ENCODE measurements around the gene WDR26. TPM values are rescaled to one million over a fixed set of nuclear protein-coding genes. Genes with fewer than 3 reads are reported as not detected.

Gene WDR26
- total and polyA plus RNA-seq, 8 donors: 17.6 to 40.9 (median 22.1) TPM

DNA sequence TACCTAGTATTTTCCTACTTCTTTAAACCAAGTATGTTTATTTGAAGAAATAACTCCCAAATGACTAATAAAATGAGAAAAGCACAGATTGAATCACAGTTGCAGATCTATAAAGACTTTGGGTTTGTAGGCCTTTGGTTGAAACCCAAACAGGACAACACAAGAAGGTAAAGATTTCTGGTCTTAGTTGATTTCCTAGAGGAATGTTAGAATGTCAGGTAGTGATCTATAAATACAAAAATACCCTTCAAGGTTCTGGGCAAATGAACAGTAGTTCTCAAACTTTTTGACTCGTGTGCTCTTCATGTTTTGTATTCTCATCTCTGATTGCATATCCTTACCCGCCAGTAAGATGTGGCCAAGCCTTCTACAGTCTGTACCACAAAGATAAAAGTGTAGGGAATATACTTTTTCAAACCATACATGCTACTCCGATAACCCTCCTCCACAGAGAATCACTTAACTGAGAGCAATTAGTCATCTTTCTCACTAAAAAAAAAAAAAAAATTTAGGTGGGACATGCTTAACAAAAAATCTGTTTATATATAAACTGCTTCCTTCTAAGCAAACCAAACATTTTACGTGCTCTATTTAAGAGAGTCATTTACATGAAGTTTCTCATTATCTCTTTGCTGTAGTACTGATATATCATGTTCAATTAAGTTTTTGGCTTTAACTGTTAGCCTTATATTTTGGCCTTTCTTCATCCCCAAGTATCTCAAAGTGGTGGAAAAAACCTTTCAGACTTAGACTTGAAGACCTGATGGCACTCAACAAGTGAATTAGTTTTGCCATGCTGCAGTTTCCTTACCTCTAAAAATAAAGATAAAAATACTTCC is 42.0 kb downstream of the WDR26 start:
- Histone ChIP-seq H3K27me3 (no peaks in the 10 kb centered on the region), H3K27ac (no peak overlapping the region), H3K9me3 (no peaks in the 10 kb centered on the region), H3K36me3 (peaks cover 0 to 70% (median 8%) of the 10 kb centered on the region in 3 donors), H3K4me3 (no peak overlapping the region), H3K4me1 (peaks cover 0 to 5% (median 0%) of the 10 kb centered on the region in 3 donors)
- ATAC-seq (no peak), DNase-seq (no peak), FAIRE-seq (no peak)
- TF ChIP-seq, protein P1, sequence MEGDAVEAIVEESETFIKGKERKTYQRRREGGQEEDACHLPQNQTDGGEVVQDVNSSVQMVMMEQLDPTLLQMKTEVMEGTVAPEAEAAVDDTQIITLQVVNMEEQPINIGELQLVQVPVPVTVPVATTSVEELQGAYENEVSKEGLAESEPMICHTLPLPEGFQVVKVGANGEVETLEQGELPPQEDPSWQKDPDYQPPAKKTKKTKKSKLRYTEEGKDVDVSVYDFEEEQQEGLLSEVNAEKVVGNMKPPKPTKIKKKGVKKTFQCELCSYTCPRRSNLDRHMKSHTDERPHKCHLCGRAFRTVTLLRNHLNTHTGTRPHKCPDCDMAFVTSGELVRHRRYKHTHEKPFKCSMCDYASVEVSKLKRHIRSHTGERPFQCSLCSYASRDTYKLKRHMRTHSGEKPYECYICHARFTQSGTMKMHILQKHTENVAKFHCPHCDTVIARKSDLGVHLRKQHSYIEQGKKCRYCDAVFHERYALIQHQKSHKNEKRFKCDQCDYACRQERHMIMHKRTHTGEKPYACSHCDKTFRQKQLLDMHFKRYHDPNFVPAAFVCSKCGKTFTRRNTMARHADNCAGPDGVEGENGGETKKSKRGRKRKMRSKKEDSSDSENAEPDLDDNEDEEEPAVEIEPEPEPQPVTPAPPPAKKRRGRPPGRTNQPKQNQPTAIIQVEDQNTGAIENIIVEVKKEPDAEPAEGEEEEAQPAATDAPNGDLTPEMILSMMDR (IDR thresholded peaks at IDR 0.05): no peak
- 91 to 94% methylated on average over 4 of the region's 4 CpGs for WGBS, 2 donors
- intact Hi-C loops (cut with DNase I): no loop called here

- no peaks in the 10 kb centered on the region for H3K27me3 ChIP-seq
- no peak for ATAC-seq
- peaks cover 0 to 53% (median 8%) of the 10 kb centered on the region in 3 donors for H3K36me3 ChIP-seq
- no peak for FAIRE-seq
- H3K9me3 ChIP-seq: no peaks in the 10 kb centered on the region
- intact Hi-C loops (cut with DNase I): no loop called here
- WGBS, 2 donors: 90 to 96% methylated on average over 5 of the region's 5 CpGs
- DNase-seq: no peak
- H3K4me3 ChIP-seq: no peak overlapping the region
- H3K27ac ChIP-seq: no peak overlapping the region
- TF ChIP-seq, protein P1 (IDR thresholded peaks at IDR 0.05): no peak
- peaks cover 0 to 1% (median 0%) of the 10 kb centered on the region in 3 donors for H3K4me1 ChIP-seq
Observed at GRCh38 chr1:224390517-224390916, 44.1 kb downstream of the WDR26 start.

- Histone ChIP-seq H3K27me3 (no peaks in the 10 kb centered on the region), H3K27ac (no peak overlapping the region), H3K9me3 (no peaks in the 10 kb centered on the region), H3K4me3 (no peak overlapping the region), H3K4me1 (no peaks in the 10 kb centered on the region), H3K36me3 (peaks cover 0 to 36% (median 8%) of the 10 kb centered on the region in 3 donors)
- 91 to 100% methylated on average over 2 of the region's 2 CpGs for WGBS, 2 donors
- no peak for FAIRE-seq
- ATAC-seq: no peak
- no peak for DNase-seq
- TF ChIP-seq, protein P1 (IDR thresholded peaks at IDR 0.05): no peak
- intact Hi-C loops (cut with DNase I): no loop called here
Observed at GRCh38 chr1:224387943-224388342, 46.7 kb downstream of the WDR26 start.

- intact Hi-C loops (cut with DNase I): no loop called here
- Histone ChIP-seq H3K27ac (no peak overlapping the region), H3K9me3 (no peaks in the 10 kb centered on the region), H3K4me1 (no peaks in the 10 kb centered on the region), H3K27me3 (no peaks in the 10 kb centered on the region), H3K36me3 (peaks cover 0 to 31% (median 8%) of the 10 kb centered on the region in 3 donors), H3K4me3 (no peak overlapping the region)
- DNase-seq (no peak), ATAC-seq (no peak), FAIRE-seq (no peak)
- TF ChIP-seq, protein P1 (IDR thresholded peaks at IDR 0.05): no peak
- WGBS, 2 donors: 70 to 76% methylated on average over 6 of the region's 6 CpGs
Observed at GRCh38 chr1:224387302-224387912, 47.2 kb downstream of the WDR26 start.

DNA sequence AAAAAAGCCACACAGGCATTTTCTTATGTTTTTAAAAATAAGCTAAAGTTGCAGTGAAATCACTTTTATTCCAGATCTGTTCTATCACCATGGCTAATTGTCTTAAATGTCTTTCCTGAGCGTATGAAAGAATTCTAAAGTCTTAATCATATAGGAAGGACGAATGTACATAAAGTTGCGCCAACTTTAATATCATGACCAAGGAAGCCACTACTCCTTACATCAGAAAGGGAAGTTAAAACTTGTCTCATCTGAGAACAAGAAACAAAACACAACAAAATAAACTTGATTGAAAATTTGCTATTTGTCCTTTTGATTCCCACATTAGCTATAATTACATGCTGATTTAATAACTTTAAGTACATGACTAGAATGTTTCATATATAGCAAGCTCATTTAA is 51.4 kb downstream of the WDR26 start:
- TF ChIP-seq, protein P1 (IDR thresholded peaks at IDR 0.05): no peak
- FAIRE-seq: no peak

More for the DNA sequence above, 51.4 kb downstream of the WDR26 start:
- no peaks in the 10 kb centered on the region for H3K9me3 ChIP-seq
- ATAC-seq (no peak), DNase-seq (no peak)
- H3K36me3 ChIP-seq: no peaks in the 10 kb centered on the region
- no peak overlapping the region for H3K27ac ChIP-seq
- H3K27me3 ChIP-seq: no peaks in the 10 kb centered on the region
- WGBS, 2 donors: 87 to 93% methylated on average over 3 of the region's 3 CpGs
- H3K4me3 ChIP-seq: no peak overlapping the region
- no peaks in the 10 kb centered on the region for H3K4me1 ChIP-seq
- intact Hi-C loops (cut with DNase I): no loop called here
